ENCODE results near the gene GCA. TPM values are rescaled to one million over a fixed set of nuclear protein-coding genes. Genes with fewer than 3 reads are reported as not detected.

The GCA gene
- total and polyA plus RNA-seq, 2 of the 4 experiments (the other 2 are of a cell fraction) = 2.2 to 3.6 TPM

- in situ Hi-C loops (cut with MboI; ENCODE audit: low sequenced_read_pairs) (loop anchor here (25.0 kb wide), 1 partner anchor 329 kb away; no protein-coding TSS in a partner anchor), intact Hi-C loops (cut with micrococcal nuclease) (no loop called here), dilution Hi-C loops (cut with HindIII; ENCODE audit: low sequenced_read_pairs, unreplicated experiment) (no loop called here)
- Histone ChIP-seq H3K9me1 (ENCODE audit: insufficient read depth, low read length) (no peaks in the 10 kb centered on the region), H3K4me2 (ENCODE audit: low read depth, low read length) (no peak overlapping the region), H3K14ac (replicated peaks; ENCODE audit: low read depth, low read length) (no peak overlapping the region), H3K4ac (ENCODE audit: low read depth, low read length) (no peak overlapping the region), H2BK5ac (ENCODE audit: low read depth, low read length, poor library complexity, severe bottlenecking) (no peak overlapping the region), H3K56ac (ENCODE audit: extremely low read depth, insufficient read depth, low read length) (no peak overlapping the region), H4K8ac (ENCODE audit: low read depth in 2 of 2, low read length in 2 of 2) (no peak overlapping the region), H3K79me1 (ENCODE audit: low read depth in 1 of 2, low read length in 2 of 2) (no peaks in the 10 kb centered on the region), H3K9ac (ENCODE audit: low read depth, low read length) (no peak overlapping the region), H3K27me3 (ENCODE audit: control insufficient read depth, insufficient read depth, low read length) (no peaks in the 10 kb centered on the region), H3K4me1 (ENCODE audit: control insufficient read depth, insufficient read depth, low read length) (no peaks in the 10 kb centered on the region), H3K36me3 (ENCODE audit: control insufficient read depth, insufficient read depth, low read length) (no peaks in the 10 kb centered on the region), H2BK15ac (ENCODE audit: low read depth, low read length) (no peak overlapping the region), H3K27ac (ENCODE audit: insufficient read depth, low read length) (no peak overlapping the region), H2AFZ (replicated peaks; ENCODE audit: low read length, poor library complexity) (no peak overlapping the region), H2AK9ac (replicated peaks; ENCODE audit: low read depth, low read length, poor library complexity) (no peak overlapping the region), H2AK5ac (ENCODE audit: low read depth, low read length) (no peak overlapping the region), H3K4me3 (ENCODE audit: insufficient read depth, low read depth, low read length) (no peak overlapping the region), H3K9me3 (ENCODE audit: control insufficient read depth, insufficient read depth, low read length) (no peaks in the 10 kb centered on the region), H4K5ac (ENCODE audit: low read depth, low read length) (no peak overlapping the region), H4K20me1 (ENCODE audit: insufficient read depth, low read length) (no peaks in the 10 kb centered on the region), H4K91ac (ENCODE audit: insufficient read depth, low read depth, low read length) (no peak overlapping the region), H3K23ac (ENCODE audit: low read depth, low read length) (no peak overlapping the region), H2BK120ac (ENCODE audit: low read depth, low read length) (no peak overlapping the region), H2BK20ac (ENCODE audit: low read depth, low read length) (no peak overlapping the region), H3K18ac (ENCODE audit: low read depth, low read length) (no peak overlapping the region)
- DNase-seq (no peak), ATAC-seq (ENCODE audit: low read depth) (no peak)
- ChIA-PET POLR2A (ENCODE audit: unreplicated experiment) (no interaction called here), CTCF (no interaction called here)
- no TSS peak for BruUV-seq (replicated peaks)
- WGBS, 2 experiments (ENCODE audit: extremely low coverage in 2 of 2, insufficient read length in 1 of 2) = no CpG with 5 or more reads among the region's 2 CpGs
- no peak for TF ChIP-seq USF2 (IDR thresholded peaks at IDR 0.05; ENCODE audit: low read depth, low read length)
- no peak for TF ChIP-seq SMC3 (IDR thresholded peaks at IDR 0.05; ENCODE audit: low read depth, low read length)
- no peak for TF ChIP-seq ELK1 (IDR thresholded peaks at IDR 0.05; ENCODE audit: borderline replicate concordance, low read depth, low read length)
- no peak for TF ChIP-seq RCOR1 (IDR thresholded peaks at IDR 0.05; ENCODE audit: insufficient replicate concordance, low read length)
- no peak for TF ChIP-seq POLR2A (IDR thresholded peaks at IDR 0.05; ENCODE audit: low read depth, low read length)
- TF ChIP-seq MAFK (IDR thresholded peaks at IDR 0.05; ENCODE audit: low read depth, low read length) = no peak
- no peak for TF ChIP-seq MAZ (IDR thresholded peaks at IDR 0.05; ENCODE audit: borderline replicate concordance, low read depth, low read length)
- TF ChIP-seq CEBPB (IDR thresholded peaks at IDR 0.05; ENCODE audit: low read depth, low read length) = no peak
- no peak for TF ChIP-seq RFX5 (IDR thresholded peaks at IDR 0.05; ENCODE audit: low read depth, low read length)
- no peak for TF ChIP-seq RAD21 (IDR thresholded peaks at IDR 0.05; ENCODE audit: low read length)
- TF ChIP-seq BHLHE40 (IDR thresholded peaks at IDR 0.05; ENCODE audit: low read depth, low read length) = no peak
- TF ChIP-seq CHD1 (IDR thresholded peaks at IDR 0.05; ENCODE audit: low read depth, low read length) = no peak
- no peak for TF ChIP-seq CTCF (conservative IDR thresholded peaks at IDR 0.05; ENCODE audit: low read depth, low read length)
- TF ChIP-seq FOS (IDR thresholded peaks at IDR 0.05; ENCODE audit: low read depth, low read length) = no peak
- TF ChIP-seq NFE2L2 (IDR thresholded peaks at IDR 0.05; ENCODE audit: low read depth, low read length) = no peak
- no peak for TF ChIP-seq MXI1 (IDR thresholded peaks at IDR 0.05; ENCODE audit: borderline replicate concordance, low read depth, low read length)
Measured at GRCh38 chr2:162316590-162316989, 27.3 kb upstream of the GCA start.

Measured in IMR-90 (cell line).